GM23338 (cell line): ENCODE results near the gene SLC6A12. TPM values are rescaled to one million over a fixed set of nuclear protein-coding genes. Genes with fewer than 3 reads are reported as not detected.

Experiments
- ATAC-seq: fragments of 200-7000 bp; cut with Tn5 transposase; 3 replicates; pipeline ENCODE4 v1.9.1; 2020
- DNase-seq: peaks from one replicate; pipeline ENCODE4 v3.0.0-alpha.2; 2015; ENCODE audit warnings: low spot score
- H2AFZ ChIP-seq: fragments of 200-600 bp; sonication (generic); 2 replicates; pipeline ENCODE4 v1.8.0; 2016; ENCODE audit warnings: antibody characterized with exemption, mild to moderate bottlenecking, moderate library complexity
- H3F3A ChIP-seq: fragments of 200-600 bp; sonication (generic); replicated peaks from 2 replicates; pipeline ENCODE4 v1.8.0; 2017; ENCODE audit warnings: antibody characterized with exemption, mixed run types, low read depth
- H3K27ac ChIP-seq: fragments of 200-600 bp; sonication (generic); 2 replicates; pipeline ENCODE4 v1.6.1; 2016; ENCODE audit warnings: low read depth
- H3K27me3 ChIP-seq: fragments of 200-600 bp; sonication (generic); 2 replicates; pipeline ENCODE4 v1.8.0; 2016; ENCODE audit warnings: mild to moderate bottlenecking, mixed run types, moderate library complexity; ENCODE audit not compliant: insufficient read depth
- H3K36me3 ChIP-seq: fragments of 200-600 bp; sonication (generic); 2 replicates; pipeline ENCODE4 v1.8.0; 2016; ENCODE audit warnings: mild to moderate bottlenecking; ENCODE audit not compliant: insufficient read depth
- H3K4me1 ChIP-seq: fragments of 200-600 bp; sonication (generic); 2 replicates; pipeline ENCODE4 v1.8.0; 2016; ENCODE audit warnings: mild to moderate bottlenecking, moderate library complexity; ENCODE audit not compliant: insufficient read depth
- H3K4me2 ChIP-seq: fragments of 200-600 bp; sonication (generic); 2 replicates; pipeline ENCODE4 v1.7.1; 2017; ENCODE audit warnings: mixed run types
- H3K4me3 ChIP-seq: fragments of 200-600 bp; sonication (generic); 2 replicates; pipeline ENCODE4 v1.6.1; 2016; ENCODE audit warnings: mixed run types
- H3K79me2 ChIP-seq: fragments of 200-600 bp; sonication (generic); replicated peaks from 2 replicates; pipeline ENCODE4 v1.8.0; 2017; ENCODE audit warnings: mild to moderate bottlenecking; ENCODE audit not compliant: insufficient read depth
- H3K9me2 ChIP-seq: fragments of 200-600 bp; sonication (generic); 2 replicates; pipeline ENCODE4 v1.8.0; 2017; ENCODE audit not compliant: insufficient read depth
- H4K20me1 ChIP-seq: fragments of 200-600 bp; sonication (generic); replicated peaks from 2 replicates; pipeline ENCODE4 v1.8.0; 2017; ENCODE audit warnings: mild to moderate bottlenecking; ENCODE audit not compliant: insufficient read depth
- H3K27ac Mint-ChIP-seq: 2 replicates; pipeline ENCODE4 v1.8.0; 2020; ENCODE audit warnings: inconsistent platforms, mild to moderate bottlenecking, moderate library complexity, mixed read lengths
- H3K27me3 Mint-ChIP-seq: 3 replicates; pipeline ENCODE4 v1.8.0; 2022; ENCODE audit warnings: low read depth, mild to moderate bottlenecking, moderate library complexity, mixed read lengths, inconsistent platforms; ENCODE audit not compliant: insufficient read depth, poor library complexity
- H3K36me3 Mint-ChIP-seq: 3 replicates; pipeline ENCODE4 v1.8.0; 2021; ENCODE audit warnings: low read depth, mild to moderate bottlenecking, inconsistent platforms, moderate library complexity, mixed read lengths
- H3K4me1 Mint-ChIP-seq: 3 replicates; pipeline ENCODE4 v1.8.0; 2020; ENCODE audit warnings: mild to moderate bottlenecking, inconsistent platforms, mixed read lengths
- H3K4me3 Mint-ChIP-seq: 3 replicates; pipeline ENCODE4 v1.8.0; 2021; ENCODE audit warnings: moderate library complexity, mild to moderate bottlenecking, inconsistent platforms, mixed read lengths
- H3K9me3 Mint-ChIP-seq: 3 replicates; pipeline ENCODE4 v1.8.0; 2020; ENCODE audit warnings: moderate library complexity, mild to moderate bottlenecking, inconsistent platforms, mixed read lengths
- ETS1 ChIP-seq: IDR thresholded peaks from 2 replicates; pipeline ENCODE4 v1.6.1; 2016; ENCODE audit warnings: antibody characterized with exemption
- EZH2 ChIP-seq: fragments of 200-600 bp; sonication (generic); IDR thresholded peaks from one replicate; pipeline ENCODE4 v1.8.0; 2017; ENCODE audit warnings: antibody characterized with exemption, mild to moderate bottlenecking, low read depth; ENCODE audit not compliant: unreplicated experiment
- JUNB ChIP-seq: IDR thresholded peaks from one replicate; pipeline ENCODE4 v1.6.1; 2016; ENCODE audit warnings: antibody characterized with exemption; ENCODE audit not compliant: unreplicated experiment
- NANOG ChIP-seq: IDR thresholded peaks from 2 replicates; pipeline ENCODE4 v1.6.1; 2016; ENCODE audit warnings: antibody characterized with exemption, borderline replicate concordance
- POLR2AphosphoS5 ChIP-seq: IDR thresholded peaks from 2 replicates; pipeline ENCODE4 v1.6.1; 2016; ENCODE audit warnings: antibody characterized with exemption, low read depth
- REST ChIP-seq: IDR thresholded peaks from one replicate; pipeline ENCODE4 v1.6.1; 2018; ENCODE audit warnings: antibody characterized with exemption; ENCODE audit not compliant: unreplicated experiment
- STAT1 ChIP-seq: IDR thresholded peaks from one replicate; pipeline ENCODE4 v1.6.1; 2016; ENCODE audit warnings: antibody characterized with exemption; ENCODE audit not compliant: unreplicated experiment
- ZNF114 ChIP-seq: fragments of 250-450 bp; sonication (Bioruptor Pico); IDR thresholded peaks from 2 replicates; pipeline ENCODE4 v1.5.0; 2020; ENCODE audit warnings: mild to moderate bottlenecking, moderate library complexity
- polyA plus RNA-seq: library from polyadenylated mRNA; unstranded; fragments of >200 nt; fragmentation: Nextera tagmentation; extraction: Ambion mirVana; gene quantifications from 2 replicates; pipeline ENCODE4 v1.2.1, GENCODE V29; 2016
- total RNA-seq: library from RNA; depleted of rRNA; stranded (reverse); fragments of >200 nt; shearing (Covaris generic); gene quantifications from 2 replicates; pipeline ENCODE4 v1.2.3, GENCODE V29; 2014

Gene SLC6A12
- total and polyA plus RNA-seq, 2 experiments from 2014 or later = 0.56 TPM; not detected in 1

- ATAC-seq = no peak
- H4K20me1 ChIP-seq = no peaks in the 10 kb centered on the region; the same call in 1 of the 2 replicates
- no peak overlapping the region for H3K4me3 Mint-ChIP-seq
Measured at GRCh38 chr12:163406-163986, 50.5 kb downstream of the SLC6A12 start.

More at GRCh38 chr12:163406-163986, 50.5 kb downstream of the SLC6A12 start:
- H3K4me1 Mint-ChIP-seq = peaks cover 26% of the 10 kb centered on the region
- Histone ChIP-seq H3K27me3 (no peaks in the 10 kb centered on the region), H3K79me2 (no peaks in the 10 kb centered on the region), H3K36me3 (no peaks in the 10 kb centered on the region), H3K9me2 (no peaks in the 10 kb centered on the region), H3F3A (no peaks in the 10 kb centered on the region), H3K4me1 (no peaks in the 10 kb centered on the region; the same call in 1 of the 2 replicates), H2AFZ (no peak overlapping the region), H3K27ac (no peak overlapping the region), H3K4me2 (no peak overlapping the region), H3K4me3 (no peak overlapping the region)
- peaks cover 16% of the 10 kb centered on the region for H3K27me3 Mint-ChIP-seq
- TF ChIP-seq EZH2 (no peak), JUNB (no peak), ZNF114 (CRISPR knock-in tag) (no peak), REST (no peak), NANOG (no peak), STAT1 (no peak), POLR2AphosphoS5 (no peak), ETS1 (no peak)
- DNase-seq = no peak
- H3K27ac Mint-ChIP-seq = no peak overlapping the region
- no peaks in the 10 kb centered on the region; the same call in 2 of the 3 replicates for H3K36me3 Mint-ChIP-seq
- peaks cover 3% of the 10 kb centered on the region; the same call in 1 of the 3 replicates for H3K9me3 Mint-ChIP-seq
